GM03348 (cell line): ENCODE results near the gene CLK2.

Experiments
- DNase-seq: peaks from one replicate; pipeline ENCODE4 v3.0.0; 2012; ENCODE audit warnings: low spot score

The CLK2 gene

GRCh38 chr1:155273343-155274245, at the start of gene CLK2:
TSS of gene CLK2 (minus strand) at chr1:155273504. CDS start at chr1:155270977, 2,527 bp downstream.
- DNase-seq = peak; percentile 98

- peak; percentile 53 for DNase-seq
Observed at GRCh38 chr1:155322571-155322952, 49.3 kb upstream of the CLK2 start.

GRCh38 chr1:155321639-155322503, 48.6 kb upstream of the CLK2 start:
- no peak for DNase-seq

GRCh38 chr1:155320661-155321617, 47.6 kb upstream of the CLK2 start, which contains the start of gene RUSC1:
TSS of gene RUSC1 (plus strand) at chr1:155320894. CDS start at chr1:155321774, 880 bp downstream.
- peak; percentile 91 for DNase-seq

GRCh38 chr1:155320252-155320651, 46.9 kb upstream of the CLK2 start:
- no peak for DNase-seq

GRCh38 chr1:155319536-155319935, 46.2 kb upstream of the CLK2 start:
- no peak for DNase-seq

- no peak for DNase-seq
Observed at GRCh38 chr1:155318082-155318481, 44.8 kb upstream of the CLK2 start.

GRCh38 chr1:155316922-155317321, 43.6 kb upstream of the CLK2 start:
- no peak for DNase-seq

GRCh38 chr1:155313261-155313660, 40.0 kb upstream of the CLK2 start:
- DNase-seq = no peak

- DNase-seq = no peak
Observed at GRCh38 chr1:155309423-155310021, 36.2 kb upstream of the CLK2 start.

GRCh38 chr1:155308493-155309422, 35.5 kb upstream of the CLK2 start, which contains the start of gene FDPS:
TSS of gene FDPS (plus strand) at chr1:155308866. CDS start at chr1:155309790, 924 bp downstream.
- peak; percentile 99 for DNase-seq

- DNase-seq = no peak
Observed at GRCh38 chr1:155307247-155307740, 34.0 kb upstream of the CLK2 start.

GRCh38 chr1:155305881-155306391, 32.6 kb upstream of the CLK2 start:
- DNase-seq = peak; percentile 61

- DNase-seq = no peak
Observed at GRCh38 chr1:155304558-155305063, 31.3 kb upstream of the CLK2 start.

GRCh38 chr1:155301342-155301841, 28.1 kb upstream of the CLK2 start, which contains the start of gene PKLR:
TSS of gene PKLR (minus strand) at chr1:155301438. CDS start at chr1:155301395, 43 bp downstream.
- DNase-seq = no peak

- DNase-seq = no peak
Observed at GRCh38 chr1:155300553-155301329, 27.4 kb upstream of the CLK2 start.

- DNase-seq = no peak
Observed at GRCh38 chr1:155300024-155300423, 26.7 kb upstream of the CLK2 start.

GRCh38 chr1:155297384-155297783, 24.1 kb upstream of the CLK2 start:
- DNase-seq = no peak
